Measurements from ENCODE around the gene LSAMP. TPM values are rescaled to one million over a fixed set of nuclear protein-coding genes. Genes with fewer than 3 reads are reported as not detected.

Gene LSAMP
- total and polyA plus RNA-seq, 2 of the 8 experiments (the other 6 are each of a cell fraction or from before 2014, with no cell fraction given) = 1.8 to 5.7 TPM

DNA sequence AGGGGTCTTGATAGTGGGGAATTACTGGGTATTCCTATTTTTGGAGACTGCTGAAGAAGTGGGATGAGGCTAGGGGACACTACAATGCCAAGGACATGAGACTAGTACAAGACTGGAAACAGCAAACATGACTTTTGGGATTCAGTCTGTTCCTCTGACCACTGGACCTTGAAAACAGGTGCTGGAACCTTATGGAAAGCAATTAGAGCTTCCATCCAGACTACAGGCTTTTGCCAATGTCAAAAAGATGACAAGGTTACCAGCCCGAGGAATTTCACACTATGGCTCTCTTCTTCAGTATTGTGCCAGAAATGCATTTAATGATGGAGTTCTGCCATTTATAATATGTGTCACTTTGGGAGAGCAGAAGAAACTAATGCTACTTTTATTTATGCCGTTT lies 539.4 kb downstream of the LSAMP start:
- H3K18ac ChIP-seq (ENCODE audit: extremely low read depth, low read length) = no peak overlapping the region
- H2BK12ac ChIP-seq (ENCODE audit: low read depth, low read length) = no peak overlapping the region
- no peak overlapping the region for H2AK5ac ChIP-seq (ENCODE audit: low read depth, low read length)
- no peak overlapping the region for H3K56ac ChIP-seq (replicated peaks; ENCODE audit: insufficient read length, low read depth, low read length)
- no peak overlapping the region for H3K9ac ChIP-seq (replicated peaks in 1 of 4; ENCODE audit: extremely low read depth in 1 of 4, low read depth in 3 of 4, low read length in 3 of 4)
- no peak overlapping the region for H3K14ac ChIP-seq (ENCODE audit: insufficient read length)
- H4K8ac ChIP-seq (ENCODE audit: extremely low read depth, insufficient read depth, low read length) = no peak overlapping the region
- H3K36me3 ChIP-seq (ENCODE audit: control insufficient read depth in 2 of 4, insufficient read depth in 4 of 4, low read length in 3 of 4) = no peaks in the 10 kb centered on the region
- no peak for TF ChIP-seq CBX8 (IDR thresholded peaks at IDR 0.05; ENCODE audit: borderline replicate concordance, low read depth, low read length)
- TF ChIP-seq, protein P1, sequence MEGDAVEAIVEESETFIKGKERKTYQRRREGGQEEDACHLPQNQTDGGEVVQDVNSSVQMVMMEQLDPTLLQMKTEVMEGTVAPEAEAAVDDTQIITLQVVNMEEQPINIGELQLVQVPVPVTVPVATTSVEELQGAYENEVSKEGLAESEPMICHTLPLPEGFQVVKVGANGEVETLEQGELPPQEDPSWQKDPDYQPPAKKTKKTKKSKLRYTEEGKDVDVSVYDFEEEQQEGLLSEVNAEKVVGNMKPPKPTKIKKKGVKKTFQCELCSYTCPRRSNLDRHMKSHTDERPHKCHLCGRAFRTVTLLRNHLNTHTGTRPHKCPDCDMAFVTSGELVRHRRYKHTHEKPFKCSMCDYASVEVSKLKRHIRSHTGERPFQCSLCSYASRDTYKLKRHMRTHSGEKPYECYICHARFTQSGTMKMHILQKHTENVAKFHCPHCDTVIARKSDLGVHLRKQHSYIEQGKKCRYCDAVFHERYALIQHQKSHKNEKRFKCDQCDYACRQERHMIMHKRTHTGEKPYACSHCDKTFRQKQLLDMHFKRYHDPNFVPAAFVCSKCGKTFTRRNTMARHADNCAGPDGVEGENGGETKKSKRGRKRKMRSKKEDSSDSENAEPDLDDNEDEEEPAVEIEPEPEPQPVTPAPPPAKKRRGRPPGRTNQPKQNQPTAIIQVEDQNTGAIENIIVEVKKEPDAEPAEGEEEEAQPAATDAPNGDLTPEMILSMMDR (IDR thresholded peaks at IDR 0.05; ENCODE audit: control extremely low read depth in 1 of 3, insufficient read depth in 1 of 3, low read depth in 1 of 3, low read length in 3 of 3) = no peak
- no peak for TF ChIP-seq TCF12 (IDR thresholded peaks at IDR 0.05; ENCODE audit: low read depth, low read length)
- no peak for TF ChIP-seq BACH1 (IDR thresholded peaks at IDR 0.05; ENCODE audit: low read length)
- TF ChIP-seq CREB1 (IDR thresholded peaks at IDR 0.05) = no peak
- WGBS, 2 experiments (ENCODE audit: extremely low coverage in 1 of 2, insufficient coverage in 1 of 2, insufficient read length in 1 of 2, insufficient replicate concordance in 2 of 2, low coverage in 1 of 2, low lambda C conversion rate in 2 of 2, missing lambda C conversion rate in 1 of 2) = 97% methylated on average over 2 of the region's 2 CpGs; no CpG with 5 or more reads in 1 of the 2 experiments
- H3K79me1 ChIP-seq (ENCODE audit: low read depth, low read length) = no peaks in the 10 kb centered on the region
- H2AFZ ChIP-seq (ENCODE audit: low read length) = no peak overlapping the region
- DNase-seq (ENCODE audit: low read depth in 1 of 2, low spot score in 2 of 2) (no peak), FAIRE-seq (no peak)
- no peaks in the 10 kb centered on the region; a peak in 1 of 4 replicates for H3K9me3 ChIP-seq (ENCODE audit: insufficient read depth in 2 of 2, low read depth in 1 of 2, low read length in 1 of 2)
- no peak overlapping the region for H4K5ac ChIP-seq (ENCODE audit: insufficient read length, low read depth, low read length)
- H4K20me1 ChIP-seq (replicated peaks in 1 of 2; ENCODE audit: control insufficient read depth in 1 of 2, insufficient read depth in 2 of 2, low read length in 2 of 2) = no peaks in the 10 kb centered on the region
- H2BK15ac ChIP-seq (ENCODE audit: low read length) = no peak overlapping the region
- H3K27ac ChIP-seq (ENCODE audit: low read depth, low read length) = no peak overlapping the region
- H3K4me1 ChIP-seq (replicated peaks in 1 of 4; ENCODE audit: control insufficient read depth in 3 of 4, insufficient read depth in 4 of 4, low read length in 3 of 4) = no peaks in the 10 kb centered on the region
- no peak overlapping the region for H3K4me2 ChIP-seq (ENCODE audit: insufficient read depth in 1 of 2, low read depth in 2 of 2, low read length in 2 of 2)
- H3K23ac ChIP-seq (ENCODE audit: insufficient read length) = no peak overlapping the region
- H3K4me3 ChIP-seq (ENCODE audit: extremely low read depth in 1 of 4, insufficient read depth in 2 of 4, low read depth in 3 of 4, low read length in 4 of 4) = no peak overlapping the region
- H3K27me3 ChIP-seq (replicated peaks in 1 of 4; ENCODE audit: control insufficient read depth in 3 of 4, extremely low read depth in 1 of 4, insufficient read depth in 3 of 4, low read length in 3 of 4) = no peaks in the 10 kb centered on the region
- POLR2A ChIA-PET (ENCODE audit: partially characterized antibody) = no interaction called here
- H2BK5ac ChIP-seq (ENCODE audit: low read depth, low read length) = no peak overlapping the region
- no peak overlapping the region for H2BK120ac ChIP-seq (replicated peaks; ENCODE audit: low read depth, low read length)
- no peaks in the 10 kb centered on the region for H3K23me2 ChIP-seq (ENCODE audit: low read depth, low read length)
- H4K91ac ChIP-seq (replicated peaks; ENCODE audit: insufficient read length, low read length) = no peak overlapping the region
- no peak overlapping the region for H2BK20ac ChIP-seq (ENCODE audit: low read length)
- CTCF ChIA-PET (ENCODE audit: partially characterized antibody) = interaction anchor here (0.6 kb wide), 1 partner anchor 9 kb away, joined by 3 read pairs; no protein-coding TSS in a partner anchor
- no peak overlapping the region for H3K4ac ChIP-seq (replicated peaks; ENCODE audit: insufficient read length, low read depth, low read length)
- no peaks in the 10 kb centered on the region for H3K79me2 ChIP-seq (ENCODE audit: control insufficient read depth in 1 of 2, insufficient read depth in 2 of 2, low read length in 2 of 2)

All from H1 (cell line).